Ascending aorta (tissue), 2 donors: ENCODE data around the gene CCDC14. TPM values are rescaled to one million over a fixed set of nuclear protein-coding genes. Genes with fewer than 3 reads are reported as not detected.
A peak's percentile ranks its signal among the peaks of the same experiment; 100 is the strongest.
"Not testable (repeated sequence)": the region's sequence is repeated elsewhere in the genome, so short reads cannot be mapped to it uniquely, and the experiment has no call there.

Experiments
- DNase-seq, 2 donors: peaks; one replicate each; pipeline ENCODE4 v3.0.0-alpha.2; 2019; ENCODE audit warnings: low spot score in 2 of 2
- H3K27ac ChIP-seq, 2 donors: fragments of 200-600 bp; sonication (generic); one replicate each; pipeline ENCODE4 v1.5.1; 2016 to 2017; ENCODE audit warnings: mild to moderate bottlenecking in 1 of 2
- H3K27me3 ChIP-seq: fragments of 200-600 bp; sonication (generic); one replicate; pipeline ENCODE4 v1.5.1; 2017
- H3K36me3 ChIP-seq, 2 donors: fragments of 200-600 bp; sonication (generic); one replicate each; pipeline ENCODE4 v1.5.1; 2016
- H3K4me1 ChIP-seq, 2 donors: fragments of 200-600 bp; sonication (generic); one replicate each; pipeline ENCODE4 v1.5.1; 2016 to 2017; ENCODE audit warnings: mild to moderate bottlenecking in 1 of 2
- H3K4me3 ChIP-seq, 2 donors: fragments of 200-600 bp; sonication (generic); one replicate each; pipeline ENCODE4 v1.5.1; 2016 to 2017; ENCODE audit warnings: mild to moderate bottlenecking in 1 of 2
- H3K9me3 ChIP-seq, 2 donors: fragments of 200-600 bp; sonication (generic); one replicate each; pipeline ENCODE4 v1.5.1; 2016
- CTCF ChIP-seq, 3 experiments: fragments of 200-600 bp in 2 of 3; fragments of 450-650 bp in 1 of 3; sonication (generic) in 2 of 3; IDR thresholded peaks; one replicate each; pipeline ENCODE4 v1.5.1; 2016 to 2019; ENCODE audit warnings: antibody characterized with exemption in 3 of 3, mild to moderate bottlenecking in 1 of 3, moderate library complexity in 1 of 3
- intact Hi-C: fragments of 100-400 bp; cut with DNase I; formaldehyde crosslinking; loops from one replicate; pipeline ENCODE4 v1.15.1; 2023
- total RNA-seq: library from RNA; depleted of rRNA; stranded (reverse); fragments of >200 nt; gene quantifications from one replicate; pipeline ENCODE4 v1.1.0, GENCODE V29; 2016

CCDC14 gene
- total RNA-seq: 6.5 TPM

GRCh38 chr3:123960781-123961507 lies at the start of gene CCDC14:
TSS of gene CCDC14 (minus strand) at chr3:123961229. CDS start at chr3:123961173, 56 bp downstream.
- peak; percentile 79 to 97 for DNase-seq
- Histone ChIP-seq H3K4me3 (peak within 1 kb of the TSS; percentile 76 to 84), H3K9me3 (no peaks in the 10 kb centered on the region), H3K36me3 (no peaks in the 10 kb centered on the region), H3K27ac (peak within 1 kb of the TSS; percentile 72 to 81), H3K4me1 (peaks cover 0 to 3% of the 10 kb centered on the region in 2 donors), H3K27me3 (no peaks in the 10 kb centered on the region)
- intact Hi-C loops: no loop called here
- TF ChIP-seq CTCF (IDR thresholded peaks at IDR 0.05): no peak

GRCh38 chr3:124008321-124008720 lies 47.3 kb upstream of the CCDC14 start:
- peaks cover 0 to 11% of the 10 kb centered on the region in 2 donors for H3K4me1 ChIP-seq
- H3K4me3 ChIP-seq, H3K36me3 ChIP-seq, H3K27ac ChIP-seq, DNase-seq, H3K27me3 ChIP-seq, intact Hi-C loops, H3K9me3 ChIP-seq: not testable (repeated sequence)

- H3K27ac ChIP-seq: no peak overlapping the region
- H3K9me3 ChIP-seq: no peaks in the 10 kb centered on the region
- H3K27me3 ChIP-seq: no peaks in the 10 kb centered on the region
- peaks cover 0 to 14% of the 10 kb centered on the region in 2 donors for H3K4me1 ChIP-seq
- DNase-seq: no peak
- TF ChIP-seq CTCF (IDR thresholded peaks at IDR 0.05): no peak
- no peak overlapping the region for H3K4me3 ChIP-seq
- H3K36me3 ChIP-seq: no peaks in the 10 kb centered on the region
- intact Hi-C loops: no loop called here
Observed at GRCh38 chr3:124007186-124007585, 46.2 kb upstream of the CCDC14 start.

- H3K36me3 ChIP-seq, H3K27me3 ChIP-seq, intact Hi-C loops, H3K4me3 ChIP-seq, DNase-seq, H3K9me3 ChIP-seq: not testable (repeated sequence)
- H3K4me1 ChIP-seq: peaks cover 0 to 34% of the 10 kb centered on the region in 2 donors
- peak overlapping the region; percentile 40 to 60 for H3K27ac ChIP-seq
Observed at GRCh38 chr3:124002405-124003079, 41.5 kb upstream of the CCDC14 start.

GRCh38 chr3:124001366-124001765 lies 40.3 kb upstream of the CCDC14 start:
- H3K36me3 ChIP-seq, H3K9me3 ChIP-seq, H3K27ac ChIP-seq, intact Hi-C loops, DNase-seq, H3K4me3 ChIP-seq, H3K27me3 ChIP-seq: not testable (repeated sequence)
- H3K4me1 ChIP-seq: peaks cover 0 to 33% of the 10 kb centered on the region in 2 donors

- H3K27ac ChIP-seq: peak overlapping the region; percentile 64 to 65
- no peak for TF ChIP-seq CTCF (IDR thresholded peaks at IDR 0.05)
Observed at GRCh38 chr3:123997543-123997942, 36.5 kb upstream of the CCDC14 start.

GRCh38 chr3:123993818-123994217 lies 32.8 kb upstream of the CCDC14 start:
- Histone ChIP-seq H3K9me3 (no peaks in the 10 kb centered on the region), H3K27me3 (no peaks in the 10 kb centered on the region), H3K36me3 (no peaks in the 10 kb centered on the region), H3K4me3 (no peak overlapping the region), H3K4me1 (peaks cover 0 to 10% of the 10 kb centered on the region in 2 donors), H3K27ac (no peak overlapping the region)
- intact Hi-C loops: no loop called here
- TF ChIP-seq CTCF (IDR thresholded peaks at IDR 0.05): no peak
- DNase-seq: no peak

More at GRCh38 chr3:123997543-123997942, 36.5 kb upstream of the CCDC14 start:
- no peak for DNase-seq
- Histone ChIP-seq H3K36me3 (no peaks in the 10 kb centered on the region), H3K4me1 (peaks cover 0 to 29% of the 10 kb centered on the region in 2 donors), H3K9me3 (no peaks in the 10 kb centered on the region), H3K27me3 (no peaks in the 10 kb centered on the region), H3K4me3 (no peak overlapping the region)
- intact Hi-C loops: no loop called here

GRCh38 chr3:123991730-123992588 lies 30.9 kb upstream of the CCDC14 start, which contains the start of gene ROPN1:
TSS of gene ROPN1 (minus strand) at chr3:123992124. CDS start at chr3:123980481, 11,643 bp downstream.
- H3K9me3 ChIP-seq, H3K4me1 ChIP-seq, DNase-seq, H3K27me3 ChIP-seq, H3K36me3 ChIP-seq, intact Hi-C loops: not testable (repeated sequence)
- H3K27ac ChIP-seq: peak within 1 kb of the TSS in 1 of 2 donors; percentile 70
- H3K4me3 ChIP-seq: peak within 1 kb of the TSS in 1 of 2 donors; percentile 49
